ENCODE data around the gene ZBTB7C. TPM values are rescaled to one million over a fixed set of nuclear protein-coding genes. Genes with fewer than 3 reads are reported as not detected.

Gene ZBTB7C
- total and polyA plus RNA-seq, 4 donors: 3.2 to 10.9 (median 3.7) TPM

DNA sequence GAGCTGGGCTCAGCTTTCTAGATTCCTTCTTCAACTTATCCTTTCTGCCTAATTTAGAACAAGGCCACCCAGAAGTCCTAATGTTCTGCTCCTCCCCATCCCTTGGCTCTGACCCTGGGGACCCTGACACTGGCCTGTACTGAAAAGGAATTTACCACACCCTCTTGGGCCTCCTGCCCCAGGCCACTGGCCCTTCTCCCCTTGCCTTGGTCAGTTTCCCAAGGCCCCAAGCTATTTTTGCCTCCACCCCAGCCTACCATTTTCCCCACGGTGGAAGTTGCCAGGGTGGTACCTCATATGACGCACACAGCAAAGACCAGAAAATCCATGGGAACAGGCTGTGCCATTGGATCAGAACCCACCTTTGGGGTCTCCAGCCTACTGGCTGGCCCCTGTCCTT lies 72.1 kb downstream of the ZBTB7C start:
- H3K4me3 ChIP-seq: no peak overlapping the region
- H3K27ac ChIP-seq (ENCODE audit: low read depth in 1 of 2, low read length in 1 of 2): no peak overlapping the region
- no peaks in the 10 kb centered on the region for H3K9me3 ChIP-seq (ENCODE audit: control insufficient read depth in 4 of 4, insufficient read depth in 3 of 4, low read length in 3 of 4)
- no peak for DNase-seq
- no peaks in the 10 kb centered on the region for H3K36me3 ChIP-seq (ENCODE audit: control insufficient read depth in 4 of 4, insufficient read depth in 4 of 4, low read length in 4 of 4)
- no peak overlapping the region for H3K9ac ChIP-seq (ENCODE audit: insufficient read depth in 1 of 2, low read length in 2 of 2)
- H3K27me3 ChIP-seq (ENCODE audit: control insufficient read depth in 3 of 3, insufficient read depth in 3 of 3, low read length in 2 of 3): no peaks in the 10 kb centered on the region
- TF ChIP-seq, protein P1, sequence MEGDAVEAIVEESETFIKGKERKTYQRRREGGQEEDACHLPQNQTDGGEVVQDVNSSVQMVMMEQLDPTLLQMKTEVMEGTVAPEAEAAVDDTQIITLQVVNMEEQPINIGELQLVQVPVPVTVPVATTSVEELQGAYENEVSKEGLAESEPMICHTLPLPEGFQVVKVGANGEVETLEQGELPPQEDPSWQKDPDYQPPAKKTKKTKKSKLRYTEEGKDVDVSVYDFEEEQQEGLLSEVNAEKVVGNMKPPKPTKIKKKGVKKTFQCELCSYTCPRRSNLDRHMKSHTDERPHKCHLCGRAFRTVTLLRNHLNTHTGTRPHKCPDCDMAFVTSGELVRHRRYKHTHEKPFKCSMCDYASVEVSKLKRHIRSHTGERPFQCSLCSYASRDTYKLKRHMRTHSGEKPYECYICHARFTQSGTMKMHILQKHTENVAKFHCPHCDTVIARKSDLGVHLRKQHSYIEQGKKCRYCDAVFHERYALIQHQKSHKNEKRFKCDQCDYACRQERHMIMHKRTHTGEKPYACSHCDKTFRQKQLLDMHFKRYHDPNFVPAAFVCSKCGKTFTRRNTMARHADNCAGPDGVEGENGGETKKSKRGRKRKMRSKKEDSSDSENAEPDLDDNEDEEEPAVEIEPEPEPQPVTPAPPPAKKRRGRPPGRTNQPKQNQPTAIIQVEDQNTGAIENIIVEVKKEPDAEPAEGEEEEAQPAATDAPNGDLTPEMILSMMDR (IDR thresholded peaks at IDR 0.05; ENCODE audit: control extremely low read depth, extremely low read depth): no peak
- peaks cover 0 to 9% (median 6%) of the 10 kb centered on the region in 5 donors for H3K4me1 ChIP-seq (ENCODE audit: control insufficient read depth in 5 of 5, insufficient read depth in 5 of 5, low read length in 5 of 5)
- WGBS, 2 donors: 86 to 94% methylated on average over 2 of the region's 2 CpGs
- ATAC-seq (ENCODE audit: insufficient read depth, low FRiP score): no peak

DNA sequence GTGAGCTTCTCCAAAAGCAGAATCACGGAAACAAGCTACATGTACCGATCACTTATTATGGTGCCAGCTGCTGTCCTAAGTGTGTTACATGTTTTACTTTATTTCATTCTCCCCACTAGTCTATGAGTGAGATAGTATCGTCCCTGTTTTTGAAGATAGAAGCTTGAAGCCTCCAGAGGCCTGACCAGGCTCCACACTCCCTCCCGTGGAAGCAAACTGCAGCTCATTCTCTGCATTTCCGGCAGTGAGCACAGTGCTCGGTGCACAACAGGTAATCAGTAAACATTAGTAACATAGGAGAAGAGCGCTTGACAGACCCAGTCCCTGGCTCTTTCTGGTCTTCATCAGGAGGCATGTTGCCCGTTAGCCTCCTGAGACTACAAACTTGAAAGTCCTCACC lies 72.9 kb downstream of the ZBTB7C start:
- no peak overlapping the region for H3K9ac ChIP-seq (ENCODE audit: insufficient read depth in 1 of 2, low read length in 2 of 2)
- TF ChIP-seq, protein P1 (IDR thresholded peaks at IDR 0.05; ENCODE audit: control extremely low read depth, extremely low read depth): no peak
- no peaks in the 10 kb centered on the region for H3K9me3 ChIP-seq (ENCODE audit: control insufficient read depth in 4 of 4, insufficient read depth in 3 of 4, low read length in 3 of 4)
- no peaks in the 10 kb centered on the region for H3K36me3 ChIP-seq (ENCODE audit: control insufficient read depth in 4 of 4, insufficient read depth in 4 of 4, low read length in 4 of 4)
- H3K27me3 ChIP-seq (ENCODE audit: control insufficient read depth in 3 of 3, insufficient read depth in 3 of 3, low read length in 2 of 3): no peaks in the 10 kb centered on the region
- H3K4me3 ChIP-seq: no peak overlapping the region
- H3K27ac ChIP-seq (ENCODE audit: low read depth in 1 of 2, low read length in 1 of 2): peak overlapping the region in 1 of 2 donors; percentile 32
- ATAC-seq (ENCODE audit: insufficient read depth, low FRiP score) (peak; percentile 31), DNase-seq (no peak)
- H3K4me1 ChIP-seq (ENCODE audit: control insufficient read depth in 5 of 5, insufficient read depth in 5 of 5, low read length in 5 of 5): peaks cover 0 to 9% (median 6%) of the 10 kb centered on the region in 5 donors
- WGBS, 2 donors: 65 to 74% methylated on average over 8 of the region's 8 CpGs

GRCh38 chr18:48335829-48336228 lies 73.4 kb downstream of the ZBTB7C start:
- ATAC-seq (ENCODE audit: insufficient read depth, low FRiP score) (no peak), DNase-seq (peak in 2 of 3 donors; percentile 26 to 33)
- Histone ChIP-seq H3K27ac (ENCODE audit: low read depth in 1 of 2, low read length in 1 of 2) (peak overlapping the region in 1 of 2 donors; percentile 32), H3K27me3 (ENCODE audit: control insufficient read depth in 3 of 3, insufficient read depth in 3 of 3, low read length in 2 of 3) (no peaks in the 10 kb centered on the region), H3K4me1 (ENCODE audit: control insufficient read depth in 5 of 5, insufficient read depth in 5 of 5, low read length in 5 of 5) (peaks cover 0 to 9% (median 6%) of the 10 kb centered on the region in 5 donors), H3K36me3 (ENCODE audit: control insufficient read depth in 4 of 4, insufficient read depth in 4 of 4, low read length in 4 of 4) (no peaks in the 10 kb centered on the region), H3K4me3 (no peak overlapping the region), H3K9me3 (ENCODE audit: control insufficient read depth in 4 of 4, insufficient read depth in 3 of 4, low read length in 3 of 4) (no peaks in the 10 kb centered on the region), H3K9ac (ENCODE audit: insufficient read depth in 1 of 2, low read length in 2 of 2) (no peak overlapping the region)
- WGBS, 2 donors: 62 to 76% methylated on average over 4 of the region's 4 CpGs
- TF ChIP-seq, protein P1 (IDR thresholded peaks at IDR 0.05; ENCODE audit: control extremely low read depth, extremely low read depth): no peak

DNA sequence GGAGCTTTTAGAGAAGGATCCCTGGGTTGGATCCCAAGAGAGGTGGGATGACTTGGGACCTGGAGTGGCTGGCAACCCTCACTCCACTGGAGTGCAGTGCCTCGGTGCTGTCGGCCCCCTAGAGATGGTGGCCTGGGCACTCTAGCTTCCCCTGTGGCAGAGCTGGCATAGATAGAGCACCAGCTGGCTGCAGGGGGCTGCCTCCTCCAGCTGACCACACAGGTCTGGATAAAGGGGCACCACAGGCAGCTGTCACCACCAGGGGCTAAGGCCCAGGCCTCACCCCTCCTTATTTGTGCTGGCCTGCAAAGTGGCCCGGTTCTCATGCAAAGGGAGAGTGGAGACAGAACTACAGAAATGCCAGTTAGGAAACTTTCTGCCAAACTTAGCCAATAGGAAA lies 74.3 kb downstream of the ZBTB7C start:
- H3K9me3 ChIP-seq (ENCODE audit: control insufficient read depth in 4 of 4, insufficient read depth in 3 of 4, low read length in 3 of 4): no peaks in the 10 kb centered on the region
- H3K27ac ChIP-seq (ENCODE audit: low read depth in 1 of 2, low read length in 1 of 2): no peak overlapping the region
- 92 to 94% methylated on average over 3 of the region's 3 CpGs for WGBS, 2 donors
- ATAC-seq (ENCODE audit: insufficient read depth, low FRiP score): no peak
- no peak overlapping the region for H3K4me3 ChIP-seq
- DNase-seq: no peak
- H3K27me3 ChIP-seq (ENCODE audit: control insufficient read depth in 3 of 3, insufficient read depth in 3 of 3, low read length in 2 of 3): no peaks in the 10 kb centered on the region
- no peaks in the 10 kb centered on the region for H3K36me3 ChIP-seq (ENCODE audit: control insufficient read depth in 4 of 4, insufficient read depth in 4 of 4, low read length in 4 of 4)
- TF ChIP-seq, protein P1 (IDR thresholded peaks at IDR 0.05; ENCODE audit: control extremely low read depth, extremely low read depth): no peak
- no peak overlapping the region for H3K9ac ChIP-seq (ENCODE audit: insufficient read depth in 1 of 2, low read length in 2 of 2)
- peaks cover 0 to 9% (median 6%) of the 10 kb centered on the region in 5 donors for H3K4me1 ChIP-seq (ENCODE audit: control insufficient read depth in 5 of 5, insufficient read depth in 5 of 5, low read length in 5 of 5)

Measured in lung (tissue), 12 donors.